GM12801 (cell line): ENCODE data around the gene OXGR1.

Source experiments
- TF ChIP-seq, protein P1 (sequence below): IDR thresholded peaks from one replicate; pipeline ENCODE4 v1.5.1; 2011; ENCODE audit warnings: control low read depth; ENCODE audit not compliant: insufficient read length; ENCODE audit errors: extremely low read depth

The OXGR1 gene

DNA sequence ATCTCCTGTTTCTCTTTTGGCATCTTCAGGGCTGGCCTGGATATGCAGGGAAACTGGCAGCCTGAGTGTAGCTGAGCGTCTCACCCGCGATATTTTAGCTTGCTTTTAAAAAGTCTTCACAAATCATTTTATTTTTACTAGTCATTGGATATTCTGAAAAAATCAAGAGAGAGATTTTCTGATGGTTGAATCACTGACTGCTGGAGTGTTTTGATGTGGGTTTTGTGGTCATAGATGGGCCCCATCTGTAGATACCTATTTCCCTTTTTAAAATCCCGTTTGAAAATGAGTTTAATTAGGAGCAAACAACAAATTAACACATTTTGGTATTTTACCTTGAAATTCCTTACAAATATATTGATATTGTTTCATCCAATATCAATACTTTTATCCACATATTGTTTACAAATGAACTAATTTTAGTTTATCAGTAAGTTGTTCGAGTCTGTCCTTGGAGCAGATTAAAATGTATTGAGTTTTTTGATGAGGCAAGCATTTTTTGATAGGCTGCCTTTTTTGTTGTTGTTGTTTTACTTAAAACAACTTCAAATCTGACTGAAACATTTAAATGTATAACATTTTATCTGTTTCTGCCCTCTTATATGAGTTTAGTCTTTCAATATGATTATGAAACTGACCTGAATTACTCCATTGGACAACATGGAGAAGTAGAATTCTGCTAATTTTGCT, 21.5 kb upstream of the OXGR1 start:
- TF ChIP-seq, protein P1, sequence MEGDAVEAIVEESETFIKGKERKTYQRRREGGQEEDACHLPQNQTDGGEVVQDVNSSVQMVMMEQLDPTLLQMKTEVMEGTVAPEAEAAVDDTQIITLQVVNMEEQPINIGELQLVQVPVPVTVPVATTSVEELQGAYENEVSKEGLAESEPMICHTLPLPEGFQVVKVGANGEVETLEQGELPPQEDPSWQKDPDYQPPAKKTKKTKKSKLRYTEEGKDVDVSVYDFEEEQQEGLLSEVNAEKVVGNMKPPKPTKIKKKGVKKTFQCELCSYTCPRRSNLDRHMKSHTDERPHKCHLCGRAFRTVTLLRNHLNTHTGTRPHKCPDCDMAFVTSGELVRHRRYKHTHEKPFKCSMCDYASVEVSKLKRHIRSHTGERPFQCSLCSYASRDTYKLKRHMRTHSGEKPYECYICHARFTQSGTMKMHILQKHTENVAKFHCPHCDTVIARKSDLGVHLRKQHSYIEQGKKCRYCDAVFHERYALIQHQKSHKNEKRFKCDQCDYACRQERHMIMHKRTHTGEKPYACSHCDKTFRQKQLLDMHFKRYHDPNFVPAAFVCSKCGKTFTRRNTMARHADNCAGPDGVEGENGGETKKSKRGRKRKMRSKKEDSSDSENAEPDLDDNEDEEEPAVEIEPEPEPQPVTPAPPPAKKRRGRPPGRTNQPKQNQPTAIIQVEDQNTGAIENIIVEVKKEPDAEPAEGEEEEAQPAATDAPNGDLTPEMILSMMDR, result no peak

DNA sequence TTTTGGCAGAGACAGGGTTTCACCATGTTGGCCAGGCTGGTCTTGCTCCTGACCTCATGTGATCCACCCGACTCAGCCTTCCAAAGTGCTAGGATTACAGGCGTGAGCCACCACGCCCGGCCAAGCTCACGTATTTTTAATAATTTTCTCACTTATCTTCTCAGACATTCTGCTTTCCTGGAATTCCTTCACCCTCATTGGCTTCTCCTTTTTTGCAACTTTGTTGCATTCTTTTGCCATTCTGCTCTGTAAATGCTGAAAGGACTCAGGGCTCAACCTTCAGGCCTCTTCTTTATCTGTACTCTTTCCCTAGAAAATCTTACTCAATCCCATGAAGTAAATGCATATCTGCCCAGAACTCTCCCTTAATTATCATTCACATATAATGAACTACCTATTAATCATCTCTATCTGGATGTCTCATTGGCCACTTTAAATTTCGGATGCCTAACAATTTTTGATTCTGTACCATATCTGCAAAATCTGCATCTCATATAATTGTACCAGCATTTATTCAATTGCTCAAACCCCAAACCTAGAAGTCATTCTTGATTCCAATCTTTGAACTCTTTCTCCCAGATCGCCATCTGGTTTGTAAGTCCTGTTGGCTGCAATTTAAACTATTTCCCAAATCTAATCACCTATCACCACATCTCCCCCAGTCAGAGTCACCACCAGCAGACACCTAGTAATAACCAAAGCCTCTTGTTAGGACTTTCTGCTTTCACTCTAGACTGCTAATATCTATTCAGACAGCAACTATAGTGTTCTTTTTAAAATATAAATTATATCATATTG, 18.2 kb upstream of the OXGR1 start:
- TF ChIP-seq, protein P1, result no peak

DNA sequence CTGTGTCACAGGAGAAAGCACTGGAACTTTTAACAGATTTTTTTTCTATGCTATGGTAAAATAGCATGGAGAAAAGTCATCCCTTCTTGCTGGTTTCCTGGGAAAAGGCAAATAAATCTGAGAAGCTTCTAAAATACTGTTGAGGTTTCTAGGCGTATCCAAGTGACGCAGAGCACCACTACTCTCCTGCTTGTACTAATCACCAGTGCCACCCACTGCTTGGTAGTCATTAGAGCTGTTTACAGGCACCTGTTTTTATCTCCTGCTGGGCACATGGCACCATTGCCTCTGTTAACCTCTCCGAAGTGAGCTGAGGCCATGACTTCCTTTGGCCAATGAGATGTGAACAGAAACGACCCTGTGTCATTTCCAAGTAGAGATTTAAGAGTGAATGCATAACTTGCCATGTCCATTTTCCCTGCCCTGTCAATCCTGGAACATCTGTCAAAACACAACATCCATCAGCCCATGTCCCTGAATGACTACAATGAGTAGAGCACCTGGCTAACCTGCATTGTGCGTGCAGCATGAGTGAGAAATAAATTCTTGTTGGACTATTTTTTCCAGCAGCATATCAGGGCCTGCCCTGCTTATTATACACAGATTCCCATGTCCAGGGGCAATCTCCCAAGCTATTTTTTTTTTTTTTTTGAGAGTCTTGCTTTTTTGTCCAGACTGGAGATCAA, 17.3 kb upstream of the OXGR1 start:
- TF ChIP-seq, protein P1, result no peak

DNA sequence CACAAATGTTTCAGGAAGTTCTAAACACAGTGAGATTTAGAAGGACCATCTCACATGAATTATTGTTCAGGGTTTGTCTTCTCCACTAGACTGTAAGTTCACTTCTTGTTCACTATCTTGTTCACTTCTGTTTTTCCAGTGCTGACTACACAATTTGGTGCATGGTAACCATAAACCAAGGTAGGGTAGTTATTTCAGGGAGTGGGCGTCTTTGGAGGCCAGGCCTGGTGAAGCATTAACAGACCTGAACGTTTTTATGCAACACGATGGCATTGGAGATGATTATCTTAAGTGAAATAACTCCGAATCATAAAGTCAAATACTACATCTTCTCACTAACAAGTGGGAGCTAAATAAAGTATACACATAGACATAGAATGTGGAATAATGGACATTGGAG, 14.4 kb upstream of the OXGR1 start:
- TF ChIP-seq, protein P1, result no peak

DNA sequence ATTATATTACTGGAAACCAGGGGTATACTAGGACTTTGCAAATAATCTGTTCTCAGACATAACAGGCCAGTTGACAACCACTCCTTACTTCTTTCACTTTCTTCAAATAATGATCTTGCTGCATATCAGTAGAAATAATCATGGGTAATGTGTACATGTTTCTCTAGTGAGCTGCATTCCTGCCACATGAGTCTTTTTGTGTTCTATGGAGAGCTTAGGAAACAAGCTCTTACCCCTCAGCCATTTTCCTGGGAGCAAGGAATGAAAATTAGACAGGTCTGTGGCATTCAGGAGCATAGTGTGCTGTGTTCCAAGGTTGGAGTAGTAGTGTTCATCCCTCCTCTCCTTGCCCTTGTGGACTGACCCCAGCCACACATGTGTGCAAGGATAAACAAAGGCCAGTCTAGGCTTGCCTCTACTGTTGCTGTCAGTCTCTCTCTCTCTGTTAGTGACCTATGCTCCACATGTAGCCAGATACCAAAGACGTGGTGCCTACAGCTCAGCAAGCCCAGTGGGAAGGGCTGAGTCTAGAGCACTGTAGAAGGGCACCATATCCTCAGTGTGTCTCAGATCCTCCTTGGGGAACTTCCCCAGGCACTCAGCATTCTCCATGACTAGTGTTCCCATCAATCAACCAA, 11.5 kb upstream of the OXGR1 start:
- TF ChIP-seq, protein P1, result no peak

DNA sequence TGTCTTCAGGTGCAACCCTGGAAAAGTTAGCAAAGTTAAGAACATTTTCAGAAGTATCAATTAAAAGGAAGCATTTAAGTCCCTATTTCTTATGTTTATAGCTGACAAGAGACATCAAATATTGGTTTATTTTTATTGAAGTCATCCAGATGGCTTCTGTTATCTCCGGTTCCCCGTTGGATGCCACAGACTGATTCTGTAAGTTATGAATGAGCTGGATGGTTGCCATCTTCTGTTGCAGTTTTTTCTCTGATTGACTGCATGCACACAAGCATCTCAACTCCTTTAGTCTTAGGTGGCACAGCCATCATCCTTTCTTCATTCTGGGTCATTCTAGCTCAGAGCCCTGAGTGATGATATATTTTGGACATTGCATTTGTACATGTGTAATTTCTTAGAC, 10.6 kb upstream of the OXGR1 start:
- TF ChIP-seq, protein P1, result no peak
